BLaER1 treated with 17β-estradiol and CSF1 and Interleukin-3, amounts not matched to agents 10 nM and 100 nM (cell line): ENCODE results near the gene KIAA0232.

Source experiments
- H3K27ac ChIP-seq, 11 experiments: shearing (Covaris generic); formaldehyde crosslinking; 2 replicates each; pipeline ENCODE4 v1.8.1; 2022
- H3K27me3 ChIP-seq, 11 experiments: shearing (Covaris generic); formaldehyde crosslinking; 2 replicates each; pipeline ENCODE4 v1.8.1; 2022
- H3K36me3 ChIP-seq, 11 experiments: shearing (Covaris generic); formaldehyde crosslinking; 2 replicates each; pipeline ENCODE4 v1.8.1; 2022
- H3K4me1 ChIP-seq, 10 experiments: shearing (Covaris generic); formaldehyde crosslinking; 2 replicates each; pipeline ENCODE4 v1.8.1; 2022
- H3K4me2 ChIP-seq, 11 experiments: shearing (Covaris generic); formaldehyde crosslinking; 2 replicates each; pipeline ENCODE4 v1.8.1; 2022
- H3K4me3 ChIP-seq, 10 experiments: shearing (Covaris generic); formaldehyde crosslinking; 2 replicates each; pipeline ENCODE4 v1.8.1; 2022
- H3K9ac ChIP-seq, 11 experiments: shearing (Covaris generic); formaldehyde crosslinking; 2 replicates each; pipeline ENCODE4 v1.8.1; 2022
- H3K9me3 ChIP-seq, 11 experiments: shearing (Covaris generic); formaldehyde crosslinking; replicated peaks in 1 of 11; 2 replicates each; pipeline ENCODE4 v1.8.1; 2022
- H4K20me1 ChIP-seq, 11 experiments: shearing (Covaris generic); formaldehyde crosslinking; 2 replicates each; pipeline ENCODE4 v1.8.1; 2022
- Cebpa-rat ChIP-seq, 11 experiments: shearing (Covaris generic); IDR thresholded peaks; 2 replicates each; pipeline ENCODE4 v1.8.1; 2022

Gene KIAA0232

DNA sequence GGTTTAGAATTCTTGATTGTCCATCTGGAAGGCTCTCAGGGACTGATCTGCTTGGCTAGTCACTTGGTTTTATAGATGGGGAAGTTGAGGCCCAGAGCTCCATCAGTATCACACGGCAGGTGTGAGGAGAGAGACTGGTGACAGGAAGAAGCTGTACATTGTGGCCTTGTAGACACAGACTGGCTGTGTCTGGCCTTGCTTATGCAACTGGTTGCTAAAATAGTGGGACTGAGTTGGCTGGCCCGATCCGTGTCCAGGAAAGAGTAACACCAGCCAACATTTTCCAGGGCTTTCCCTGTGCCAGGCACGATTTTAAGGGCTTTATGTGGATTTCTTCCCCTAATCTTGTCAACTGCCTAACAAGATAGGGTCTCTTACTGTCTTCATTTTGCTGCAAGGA is 129.9 kb downstream of the KIAA0232 start:
- Histone ChIP-seq H4K20me1 (peaks cover 42 to 70% (median 54%) of the 10 kb centered on the region in 11 experiments), H3K4me1 (peaks cover 67 to 85% (median 76%) of the 10 kb centered on the region in 10 experiments), H3K4me2 (peak overlapping the region; percentile 87 to 99 (median 95))

DNA sequence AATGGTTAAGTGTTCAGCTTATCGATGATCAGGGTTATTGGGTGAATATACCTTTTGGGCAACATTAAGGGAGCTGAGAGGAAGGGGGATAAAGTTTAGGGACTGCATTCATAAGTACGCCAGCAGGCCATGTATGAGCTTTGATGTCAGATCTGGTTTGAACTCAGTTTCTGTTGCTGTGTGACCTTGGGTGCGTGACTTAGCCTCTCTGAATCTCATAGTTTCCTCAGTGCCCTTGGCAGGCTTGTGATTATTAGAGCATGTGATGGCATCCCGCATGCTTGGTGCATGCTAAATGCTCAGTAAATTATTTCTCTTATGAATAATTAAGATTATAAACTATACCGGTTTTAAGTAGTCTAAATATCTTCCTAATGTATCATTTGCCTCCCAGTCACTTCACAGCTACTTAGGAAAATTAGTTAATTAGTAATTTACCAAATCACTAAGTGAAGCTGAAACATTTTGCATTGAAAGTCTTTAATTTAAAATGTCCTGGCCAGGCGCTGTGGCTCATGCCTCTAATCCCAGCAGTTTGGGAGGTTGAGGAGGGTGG is 130.9 kb downstream of the KIAA0232 start:
- peak overlapping the region; percentile 99 to 100 (median 99); a peak in 20 of 22 replicates for H3K27ac ChIP-seq
- no peaks in the 10 kb centered on the region for H3K27me3 ChIP-seq
- H3K4me1 ChIP-seq = peaks cover 67 to 85% (median 76%) of the 10 kb centered on the region in 10 experiments
- H3K4me3 ChIP-seq = peak overlapping the region in 7 of 10 experiments; percentile 93 to 98 (median 95); a peak in 11 of 20 replicates
- H3K36me3 ChIP-seq = peaks cover 0 to 35% (median 13%) of the 10 kb centered on the region in 11 experiments; a peak in 13 of 22 replicates
- H3K9ac ChIP-seq = peak overlapping the region; percentile 96 to 99 (median 99); a peak in 20 of 22 replicates
- H4K20me1 ChIP-seq = peaks cover 52 to 79% (median 64%) of the 10 kb centered on the region in 11 experiments
- H3K9me3 ChIP-seq = no peaks in the 10 kb centered on the region
- TF ChIP-seq Cebpa-rat (IDR thresholded peaks at IDR 0.05) = no peak
- peak overlapping the region; percentile 87 to 99 (median 95) for H3K4me2 ChIP-seq

More for the DNA sequence above, 129.9 kb downstream of the KIAA0232 start:
- peak overlapping the region; percentile 87 to 98 (median 95); a peak in 19 of 20 replicates for H3K4me3 ChIP-seq
- no peaks in the 10 kb centered on the region for H3K27me3 ChIP-seq
- peaks cover 0 to 35% (median 12%) of the 10 kb centered on the region in 11 experiments; a peak in 13 of 22 replicates for H3K36me3 ChIP-seq
- H3K9ac ChIP-seq = peak overlapping the region; percentile 96 to 99 (median 99)
- no peaks in the 10 kb centered on the region for H3K9me3 ChIP-seq
- peak overlapping the region; percentile 99 to 100 (median 99); a peak in 21 of 22 replicates for H3K27ac ChIP-seq
- peak in 3 of 11 experiments; percentile 30 to 65 (median 39); a peak in 4 of 22 replicates for TF ChIP-seq Cebpa-rat (IDR thresholded peaks at IDR 0.05)

DNA sequence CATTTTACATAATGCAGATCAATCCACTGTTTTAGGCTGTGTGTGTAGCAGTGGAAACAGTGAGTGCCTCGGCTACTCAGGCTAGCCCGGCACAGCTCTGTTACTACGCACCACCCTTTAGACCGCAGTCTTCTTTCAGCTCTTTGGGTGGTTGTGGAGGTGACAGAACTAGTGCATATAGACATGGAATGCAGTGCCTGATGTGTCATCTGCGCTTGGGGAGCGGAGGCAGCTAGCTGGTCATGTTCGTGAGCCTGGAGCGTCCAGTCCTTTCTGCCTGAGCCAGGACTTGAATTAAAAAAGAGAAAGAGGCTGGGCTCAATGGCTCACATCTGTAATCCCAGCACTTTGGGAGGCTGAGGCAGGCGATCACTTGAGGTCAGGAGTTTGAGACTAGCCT is 131.9 kb downstream of the KIAA0232 start:
- peak overlapping the region; percentile 40 to 99 (median 99); a peak in 21 of 22 replicates for H3K9ac ChIP-seq
- H3K9me3 ChIP-seq = no peaks in the 10 kb centered on the region
- peaks cover 67 to 84% (median 77%) of the 10 kb centered on the region in 10 experiments for H3K4me1 ChIP-seq
- H3K36me3 ChIP-seq = peaks cover 0 to 36% (median 16%) of the 10 kb centered on the region in 11 experiments; a peak in 13 of 22 replicates
- no peak for TF ChIP-seq Cebpa-rat (IDR thresholded peaks at IDR 0.05)
- peak overlapping the region in 5 of 10 experiments; percentile 27 to 94 (median 31); a peak in 7 of 20 replicates for H3K4me3 ChIP-seq
- H3K4me2 ChIP-seq = peak overlapping the region; percentile 87 to 99 (median 95)
- no peaks in the 10 kb centered on the region for H3K27me3 ChIP-seq
- peaks cover 56 to 89% (median 73%) of the 10 kb centered on the region in 11 experiments for H4K20me1 ChIP-seq
- H3K27ac ChIP-seq = peak overlapping the region; percentile 72 to 100 (median 99)

DNA sequence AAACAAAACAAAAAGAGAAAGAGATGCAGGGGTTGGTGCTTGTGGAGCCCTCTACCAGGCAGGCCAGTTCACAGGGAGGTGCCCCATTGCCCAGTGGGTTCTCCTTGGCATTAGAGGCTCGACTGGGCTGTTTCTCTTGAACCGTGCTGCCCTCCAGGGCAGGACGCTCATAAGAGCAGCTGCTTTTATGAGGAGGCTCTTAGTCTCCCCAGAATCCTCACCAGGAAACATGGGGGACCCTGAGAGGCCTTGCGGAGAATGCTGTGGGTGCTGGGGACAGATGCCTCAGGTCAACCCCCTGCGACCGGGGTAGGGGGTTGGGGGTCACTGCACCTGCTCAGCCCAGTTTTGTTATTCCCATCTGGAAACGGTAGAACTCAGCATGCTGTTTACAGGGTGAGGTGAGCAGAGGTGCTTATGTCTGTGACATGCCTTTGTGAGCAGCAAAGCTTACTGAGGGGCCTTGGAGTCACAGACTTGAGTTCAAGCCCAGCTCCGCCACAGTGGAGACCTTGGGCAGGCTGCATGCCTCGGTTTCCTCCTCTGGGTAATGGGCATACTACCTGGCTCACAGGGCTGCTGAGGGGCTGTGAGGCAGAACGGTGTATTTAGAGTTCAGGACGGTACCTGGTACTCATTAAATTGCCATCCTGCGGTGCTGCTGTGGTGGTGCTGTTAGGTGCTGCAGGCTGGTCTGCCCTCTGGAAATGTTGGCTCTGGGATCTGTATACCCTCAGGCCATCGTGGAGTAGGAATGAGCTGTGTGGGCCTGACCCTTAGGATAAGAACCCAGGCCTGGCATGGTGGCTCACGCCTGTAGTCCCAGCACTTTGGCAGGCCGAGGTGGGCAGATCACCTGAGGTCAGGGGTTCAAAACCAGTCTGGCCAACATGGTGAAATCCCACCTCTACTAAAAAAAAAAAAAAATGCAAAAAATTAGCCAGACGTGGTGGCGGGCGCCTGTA is 132.8 kb downstream of the KIAA0232 start:
- no peak for TF ChIP-seq Cebpa-rat (IDR thresholded peaks at IDR 0.05)
- peaks cover 0 to 42% (median 22%) of the 10 kb centered on the region in 11 experiments; a peak in 14 of 22 replicates for H3K36me3 ChIP-seq
- H3K9ac ChIP-seq = peak overlapping the region; percentile 40 to 99 (median 99); a peak in 21 of 22 replicates
- peaks cover 62 to 93% (median 80%) of the 10 kb centered on the region in 11 experiments for H4K20me1 ChIP-seq
- peak overlapping the region; percentile 87 to 99 (median 95) for H3K4me2 ChIP-seq
- H3K9me3 ChIP-seq = no peaks in the 10 kb centered on the region
- peak overlapping the region; percentile 72 to 100 (median 99) for H3K27ac ChIP-seq
- peak overlapping the region in 5 of 10 experiments; percentile 0 to 94 (median 31); a peak in 9 of 20 replicates for H3K4me3 ChIP-seq
- no peaks in the 10 kb centered on the region for H3K27me3 ChIP-seq
- peaks cover 75 to 91% (median 84%) of the 10 kb centered on the region in 10 experiments for H3K4me1 ChIP-seq

DNA sequence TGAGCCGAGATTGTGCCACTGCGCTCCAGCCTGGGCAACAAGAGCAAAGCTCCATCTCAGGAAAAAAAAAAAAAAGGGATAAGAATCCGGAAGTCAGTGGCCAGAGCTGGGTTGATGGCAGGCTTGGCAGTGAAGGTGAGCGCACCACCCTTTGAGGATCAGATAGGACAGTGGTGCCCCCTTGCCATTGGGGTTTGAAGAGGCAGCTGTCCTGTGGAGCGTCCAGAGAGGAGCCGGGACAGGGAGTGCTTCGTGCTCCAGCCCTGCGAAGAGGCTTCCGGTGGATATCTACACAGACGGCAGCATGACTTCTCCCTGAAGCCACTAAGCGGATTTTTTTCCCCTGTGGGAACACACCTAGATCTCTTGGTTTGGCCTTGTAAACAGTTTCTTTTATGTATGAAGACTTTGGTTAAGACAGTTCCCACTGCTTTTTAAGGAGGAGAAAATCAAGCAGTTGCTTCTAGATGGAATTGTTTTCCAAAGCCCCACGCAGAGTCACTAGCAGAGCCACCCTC is 133.6 kb downstream of the KIAA0232 start:
- Histone ChIP-seq H3K27ac (peak overlapping the region; percentile 67 to 100 (median 99); a peak in 20 of 22 replicates), H3K9ac (peak overlapping the region; percentile 28 to 99 (median 98); a peak in 20 of 22 replicates), H3K4me2 (peak overlapping the region; percentile 87 to 99 (median 95)), H4K20me1 (peaks cover 70 to 96% (median 88%) of the 10 kb centered on the region in 11 experiments), H3K4me1 (peaks cover 83 to 96% (median 91%) of the 10 kb centered on the region in 10 experiments), H3K9me3 (no peaks in the 10 kb centered on the region), H3K4me3 (peak overlapping the region in 5 of 10 experiments; percentile 4 to 94 (median 39); a peak in 8 of 20 replicates), H3K36me3 (peaks cover 0 to 49% (median 22%) of the 10 kb centered on the region in 11 experiments; a peak in 16 of 22 replicates), H3K27me3 (no peaks in the 10 kb centered on the region)
- no peak for TF ChIP-seq Cebpa-rat (IDR thresholded peaks at IDR 0.05)

DNA sequence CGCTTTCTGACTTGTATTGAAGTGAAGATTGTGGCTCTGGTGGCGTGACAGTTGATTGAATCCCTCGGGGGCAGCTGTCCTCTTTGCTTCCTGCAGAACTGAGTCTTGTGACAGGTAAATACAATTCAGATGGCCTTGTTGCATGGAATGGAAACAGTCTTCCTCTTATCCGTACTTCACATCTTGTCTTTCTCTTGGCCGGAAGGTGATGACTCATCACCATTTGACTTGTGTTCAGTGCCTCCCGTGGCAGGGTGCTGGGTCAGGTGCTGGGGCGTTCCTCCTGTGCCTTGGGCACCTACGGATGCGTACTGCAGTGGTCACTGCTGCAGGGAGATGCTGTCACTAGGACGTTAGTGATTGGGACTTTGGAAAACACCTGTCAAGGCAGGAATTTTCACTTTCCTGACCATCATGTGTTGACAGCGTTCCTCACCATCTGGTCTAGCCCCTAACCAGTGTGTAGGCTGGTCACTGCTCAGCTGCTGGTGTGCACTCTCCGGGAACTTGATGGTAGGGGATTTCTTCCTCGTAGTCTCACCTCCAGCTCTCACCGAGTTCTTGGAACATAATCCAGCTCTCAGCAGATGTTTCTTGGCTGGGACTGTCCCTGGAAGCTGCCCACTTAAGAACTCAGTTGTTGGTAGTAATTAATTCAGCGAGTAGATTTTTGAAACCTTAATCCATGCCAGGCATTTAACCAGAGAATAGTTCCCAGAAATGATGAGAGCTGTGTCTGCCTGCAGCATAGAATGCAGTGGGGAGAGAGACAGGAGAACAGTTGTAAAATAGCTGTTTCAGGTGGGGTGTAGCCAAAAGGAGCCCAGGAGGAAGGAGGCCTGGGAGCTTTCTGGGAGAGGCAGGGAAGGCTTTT is 134.3 kb downstream of the KIAA0232 start:
- H3K4me3 ChIP-seq = peak overlapping the region in 6 of 10 experiments; percentile 4 to 94 (median 24); a peak in 11 of 20 replicates
- peak overlapping the region; percentile 40 to 99 (median 98); a peak in 20 of 22 replicates for H3K9ac ChIP-seq
- peaks cover 71 to 96% (median 92%) of the 10 kb centered on the region in 11 experiments for H4K20me1 ChIP-seq
- no peaks in the 10 kb centered on the region for H3K27me3 ChIP-seq
- peaks cover 2 to 56% (median 22%) of the 10 kb centered on the region in 11 experiments; a peak in 19 of 22 replicates for H3K36me3 ChIP-seq
- H3K9me3 ChIP-seq = no peaks in the 10 kb centered on the region
- H3K4me1 ChIP-seq = peaks cover 89 to 99% (median 94%) of the 10 kb centered on the region in 10 experiments
- peak overlapping the region; percentile 87 to 99 (median 95) for H3K4me2 ChIP-seq
- H3K27ac ChIP-seq = peak overlapping the region; percentile 67 to 100 (median 99)
- no peak for TF ChIP-seq Cebpa-rat (IDR thresholded peaks at IDR 0.05)

DNA sequence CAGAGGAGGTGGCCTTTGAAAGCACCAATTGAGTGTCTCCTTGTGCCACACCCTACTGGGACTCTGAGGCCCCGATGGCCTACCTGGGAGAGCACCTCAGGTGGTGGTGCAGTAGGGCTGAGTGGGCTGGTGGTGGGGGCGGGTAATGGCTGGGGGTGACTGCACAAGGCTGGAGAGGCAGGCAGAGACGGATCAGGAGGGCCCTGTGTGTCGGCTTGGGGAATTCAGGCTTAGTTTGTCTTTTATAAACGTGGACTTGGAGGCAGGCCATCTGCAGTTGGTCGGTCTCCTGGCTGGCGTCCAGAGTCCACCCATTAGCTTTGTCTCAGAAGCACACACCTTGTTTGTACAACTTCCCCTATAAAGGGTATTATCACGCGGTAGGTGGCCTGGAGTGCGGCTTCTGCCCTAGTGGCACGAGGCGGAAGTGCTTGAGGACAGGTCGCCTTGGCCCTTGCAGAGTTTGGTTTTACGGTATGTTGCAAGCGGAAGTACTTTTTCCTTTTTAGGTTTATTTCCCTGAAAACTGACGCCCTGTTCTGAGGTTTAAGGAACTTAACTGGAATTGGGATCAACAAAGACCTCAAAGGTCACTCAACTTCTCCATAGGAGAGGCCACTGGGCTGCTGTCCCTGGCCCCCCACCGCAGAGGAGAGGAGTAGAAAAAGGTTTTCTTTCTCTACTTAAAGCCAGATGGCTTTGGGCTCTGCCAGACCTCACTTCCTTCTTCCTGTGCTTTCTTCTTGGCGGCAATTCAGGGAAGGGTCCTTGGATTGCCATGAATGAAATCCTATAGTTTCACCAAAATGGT is 135.1 kb downstream of the KIAA0232 start:
- Histone ChIP-seq H3K4me1 (peaks cover 88 to 100% (median 94%) of the 10 kb centered on the region in 10 experiments), H3K9ac (peak overlapping the region; percentile 40 to 99 (median 96); a peak in 20 of 22 replicates), H3K27me3 (no peaks in the 10 kb centered on the region), H3K36me3 (peaks cover 11 to 65% (median 30%) of the 10 kb centered on the region in 11 experiments), H4K20me1 (peaks cover 71 to 98% (median 89%) of the 10 kb centered on the region in 11 experiments), H3K27ac (peak overlapping the region; percentile 67 to 100 (median 99)), H3K4me3 (peak overlapping the region in 5 of 10 experiments; percentile 10 to 94 (median 31); a peak in 9 of 20 replicates), H3K9me3 (no peaks in the 10 kb centered on the region), H3K4me2 (peak overlapping the region; percentile 87 to 99 (median 95))
- no peak for TF ChIP-seq Cebpa-rat (IDR thresholded peaks at IDR 0.05)
